Measurements from ENCODE around the gene CCDC171.

DNA sequence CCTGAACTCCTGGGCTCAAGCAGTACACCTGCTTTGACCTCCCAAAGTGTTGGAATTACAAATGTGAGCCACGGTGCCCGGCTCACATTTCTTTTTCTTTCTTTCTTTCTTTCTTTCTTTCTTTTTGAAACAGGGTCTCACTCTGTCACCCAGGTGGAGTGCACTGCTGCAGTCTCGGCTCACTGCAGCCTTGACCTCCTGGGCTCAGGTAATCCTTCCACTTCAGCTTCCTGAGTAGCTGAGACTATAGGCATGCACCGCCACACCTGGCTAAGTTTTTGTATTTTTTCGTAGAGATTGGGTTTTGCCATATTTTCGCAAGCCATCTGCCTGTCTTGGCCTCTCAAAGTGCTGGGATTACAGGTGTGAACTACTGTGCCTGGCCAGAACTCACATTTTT, 183.7 kb downstream of the CCDC171 start:
- TF ChIP-seq, protein P1, sequence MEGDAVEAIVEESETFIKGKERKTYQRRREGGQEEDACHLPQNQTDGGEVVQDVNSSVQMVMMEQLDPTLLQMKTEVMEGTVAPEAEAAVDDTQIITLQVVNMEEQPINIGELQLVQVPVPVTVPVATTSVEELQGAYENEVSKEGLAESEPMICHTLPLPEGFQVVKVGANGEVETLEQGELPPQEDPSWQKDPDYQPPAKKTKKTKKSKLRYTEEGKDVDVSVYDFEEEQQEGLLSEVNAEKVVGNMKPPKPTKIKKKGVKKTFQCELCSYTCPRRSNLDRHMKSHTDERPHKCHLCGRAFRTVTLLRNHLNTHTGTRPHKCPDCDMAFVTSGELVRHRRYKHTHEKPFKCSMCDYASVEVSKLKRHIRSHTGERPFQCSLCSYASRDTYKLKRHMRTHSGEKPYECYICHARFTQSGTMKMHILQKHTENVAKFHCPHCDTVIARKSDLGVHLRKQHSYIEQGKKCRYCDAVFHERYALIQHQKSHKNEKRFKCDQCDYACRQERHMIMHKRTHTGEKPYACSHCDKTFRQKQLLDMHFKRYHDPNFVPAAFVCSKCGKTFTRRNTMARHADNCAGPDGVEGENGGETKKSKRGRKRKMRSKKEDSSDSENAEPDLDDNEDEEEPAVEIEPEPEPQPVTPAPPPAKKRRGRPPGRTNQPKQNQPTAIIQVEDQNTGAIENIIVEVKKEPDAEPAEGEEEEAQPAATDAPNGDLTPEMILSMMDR (IDR thresholded peaks at IDR 0.05; ENCODE audit: insufficient read depth, low read length) = no peak
- TF ChIP-seq POLR2AphosphoS5 (IDR thresholded peaks at IDR 0.05; ENCODE audit: low read depth) = no peak
- TF ChIP-seq, protein P2, sequence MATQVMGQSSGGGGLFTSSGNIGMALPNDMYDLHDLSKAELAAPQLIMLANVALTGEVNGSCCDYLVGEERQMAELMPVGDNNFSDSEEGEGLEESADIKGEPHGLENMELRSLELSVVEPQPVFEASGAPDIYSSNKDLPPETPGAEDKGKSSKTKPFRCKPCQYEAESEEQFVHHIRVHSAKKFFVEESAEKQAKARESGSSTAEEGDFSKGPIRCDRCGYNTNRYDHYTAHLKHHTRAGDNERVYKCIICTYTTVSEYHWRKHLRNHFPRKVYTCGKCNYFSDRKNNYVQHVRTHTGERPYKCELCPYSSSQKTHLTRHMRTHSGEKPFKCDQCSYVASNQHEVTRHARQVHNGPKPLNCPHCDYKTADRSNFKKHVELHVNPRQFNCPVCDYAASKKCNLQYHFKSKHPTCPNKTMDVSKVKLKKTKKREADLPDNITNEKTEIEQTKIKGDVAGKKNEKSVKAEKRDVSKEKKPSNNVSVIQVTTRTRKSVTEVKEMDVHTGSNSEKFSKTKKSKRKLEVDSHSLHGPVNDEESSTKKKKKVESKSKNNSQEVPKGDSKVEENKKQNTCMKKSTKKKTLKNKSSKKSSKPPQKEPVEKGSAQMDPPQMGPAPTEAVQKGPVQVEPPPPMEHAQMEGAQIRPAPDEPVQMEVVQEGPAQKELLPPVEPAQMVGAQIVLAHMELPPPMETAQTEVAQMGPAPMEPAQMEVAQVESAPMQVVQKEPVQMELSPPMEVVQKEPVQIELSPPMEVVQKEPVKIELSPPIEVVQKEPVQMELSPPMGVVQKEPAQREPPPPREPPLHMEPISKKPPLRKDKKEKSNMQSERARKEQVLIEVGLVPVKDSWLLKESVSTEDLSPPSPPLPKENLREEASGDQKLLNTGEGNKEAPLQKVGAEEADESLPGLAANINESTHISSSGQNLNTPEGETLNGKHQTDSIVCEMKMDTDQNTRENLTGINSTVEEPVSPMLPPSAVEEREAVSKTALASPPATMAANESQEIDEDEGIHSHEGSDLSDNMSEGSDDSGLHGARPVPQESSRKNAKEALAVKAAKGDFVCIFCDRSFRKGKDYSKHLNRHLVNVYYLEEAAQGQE (IDR thresholded peaks at IDR 0.05; ENCODE audit: insufficient replicate concordance, low read depth) = no peak

Data from HL-60 (cell line).